GM12878 (cell line): ENCODE data around the gene RNF168.
"Not testable (repeated sequence)": the region's sequence is repeated elsewhere in the genome, so short reads cannot be mapped to it uniquely, and the experiment has no call there.

Experiments used
- BHLHE40 ChIP-seq, 2 experiments: fragments of 450-650 bp in 1 of 2; IDR thresholded peaks; 2 replicates each; pipeline ENCODE4 v1.6.1; 2011 to 2017; ENCODE audit warnings: low read depth in 2 of 2, borderline replicate concordance in 1 of 2, improper control_type of control experiment in 1 of 2, low read length in 1 of 2, mild to moderate bottlenecking in 1 of 2
- CTCF ChIP-seq, 3 experiments: IDR thresholded peaks in 2 of 3; conservative IDR thresholded peaks in 1 of 3; 2 replicates each; pipeline ENCODE4 v1.5.1; 2011; ENCODE audit warnings: low read depth in 3 of 3, low read length in 3 of 3, mild to moderate bottlenecking in 3 of 3, control low read depth in 2 of 3, moderate library complexity in 2 of 3, inconsistent platforms in 1 of 3, mixed read lengths in 1 of 3; ENCODE audit not compliant: control insufficient read depth in 2 of 3, insufficient read depth in 1 of 3; ENCODE audit errors: extremely low read depth in 1 of 3
- E2F8 ChIP-seq: fragments of 450-650 bp; IDR thresholded peaks from 2 replicates; pipeline ENCODE4 v1.6.1; 2018; ENCODE audit warnings: mild to moderate bottlenecking, low read depth, moderate library complexity; ENCODE audit not compliant: partially characterized antibody
- EZH2 ChIP-seq: IDR thresholded peaks from 2 replicates; pipeline ENCODE4 v1.6.1; 2012; ENCODE audit warnings: low read depth, mild to moderate bottlenecking, control low read depth, inconsistent platforms, low read length, borderline replicate concordance; ENCODE audit not compliant: control insufficient read depth
- MXI1 ChIP-seq: fragments of 150-350 bp; IDR thresholded peaks from 2 replicates; pipeline ENCODE4 v1.6.1; 2011; ENCODE audit warnings: low read depth, mild to moderate bottlenecking, inconsistent platforms, low read length, improper control_type of control experiment
- PAX5 ChIP-seq: IDR thresholded peaks from 2 replicates; pipeline ENCODE4 v1.6.1; 2011; ENCODE audit warnings: low read depth, low read length, borderline replicate concordance
- POLR2A ChIP-seq: IDR thresholded peaks from 2 replicates; pipeline ENCODE4 v1.6.1; 2011; ENCODE audit warnings: low read depth, mild to moderate bottlenecking, low read length
- RFX5 ChIP-seq: IDR thresholded peaks from 2 replicates; pipeline ENCODE4 v1.6.1; 2011; ENCODE audit warnings: low read depth, low read length, improper control_type of control experiment
- SIN3A ChIP-seq: IDR thresholded peaks from 2 replicates; pipeline ENCODE4 v1.6.1; 2012; ENCODE audit warnings: low read depth, low read length, improper control_type of control experiment
- SPI1 ChIP-seq: IDR thresholded peaks from 2 replicates; pipeline ENCODE4 v1.6.1; 2011; ENCODE audit warnings: low read depth, mild to moderate bottlenecking, low read length, moderate library complexity, borderline replicate concordance; ENCODE audit not compliant: insufficient read depth
- SREBF1 ChIP-seq: IDR thresholded peaks from 2 replicates; pipeline ENCODE4 v1.6.1; 2012; ENCODE audit warnings: mild to moderate bottlenecking, low read length

GRCh38 chr3:196445391-196445790 lies 58.2 kb downstream of the RNF168 start:
- TF ChIP-seq CTCF (IDR thresholded peaks at IDR 0.05 in 2 of 3, conservative IDR thresholded peaks at IDR 0.05 in 1 of 3; ENCODE audit: control insufficient read depth in 2 of 3, extremely low read depth in 1 of 3, insufficient read depth in 1 of 3, low read depth in 3 of 3, low read length in 3 of 3) = peak; percentile 24 to 38 (median 32); a peak in 3 of 6 replicates
- TF ChIP-seq RFX5; POLR2A; E2F8; PAX5; EZH2; SREBF1; SPI1; SIN3A; BHLHE40 (IDR thresholded peaks at IDR 0.05; ENCODE audit: borderline replicate concordance in 1 of 2, low read depth in 2 of 2, low read length in 1 of 2); MXI1: not testable (repeated sequence)
